PC-9 (cell line): ENCODE measurements around the gene GNA12. TPM values are rescaled to one million over a fixed set of nuclear protein-coding genes. Genes with fewer than 3 reads are reported as not detected.

Source experiments
- BruUV-seq: library from RNA; stranded (reverse); fragments of 400-500 nt; replicated peaks from 2 replicates; lab custom pipeline; 2021; lab: Mats Ljungman, UMichigan
- CTCF ChIA-PET: fragments of 300-600 bp; sonication (Branson Sonifier 250); formaldehyde crosslinking; loops from one replicate; lab custom pipeline; 2022; ENCODE audit warnings: antibody characterized with exemption; lab: Charles Lee
- POLR2A ChIA-PET: fragments of 300-600 bp; sonication (Branson Sonifier 250); formaldehyde crosslinking; loops from one replicate; lab custom pipeline; 2022; ENCODE audit warnings: antibody characterized with exemption; ENCODE audit not compliant: unreplicated experiment; lab: Charles Lee
- DNase-seq, 2 experiments: peaks; one replicate each; pipeline versions ENCODE4 v3.0.0 to v3.0.0-alpha.2; 2015 to 2022; ENCODE audit warnings: mixed read lengths in 1 of 2
- H2AFZ ChIP-seq: fragments of 200-600 bp; sonication (generic); 2 replicates; pipeline ENCODE4 v1.8.1; 2017; ENCODE audit warnings: antibody characterized with exemption
- H3F3A ChIP-seq: fragments of 200-600 bp; sonication (generic); 2 replicates; pipeline ENCODE4 v1.8.1; 2017; ENCODE audit warnings: antibody characterized with exemption, mild to moderate bottlenecking, low read depth; ENCODE audit not compliant: insufficient read depth
- H3K27ac ChIP-seq: fragments of 200-600 bp; sonication (generic); 2 replicates; pipeline ENCODE4 v1.6.1; 2016; ENCODE audit warnings: mixed run types
- H3K27me3 ChIP-seq: fragments of 200-600 bp; sonication (generic); 2 replicates; pipeline ENCODE4 v1.6.1; 2016; ENCODE audit warnings: low read depth, mixed run types; ENCODE audit not compliant: insufficient read depth
- H3K36me3 ChIP-seq: fragments of 200-600 bp; sonication (generic); 2 replicates; pipeline ENCODE4 v1.6.1; 2016; ENCODE audit warnings: low read depth, mixed run types
- H3K4me1 ChIP-seq: fragments of 200-600 bp; sonication (generic); replicated peaks from 2 replicates; pipeline ENCODE4 v1.6.1; 2016; ENCODE audit warnings: mixed run types; ENCODE audit not compliant: insufficient read depth
- H3K4me2 ChIP-seq: fragments of 200-600 bp; sonication (generic); 2 replicates; pipeline ENCODE4 v1.6.1; 2017; ENCODE audit warnings: mixed run types
- H3K4me3 ChIP-seq: fragments of 200-600 bp; sonication (generic); 2 replicates; pipeline ENCODE4 v1.6.1; 2016; ENCODE audit warnings: mixed run types
- H3K79me2 ChIP-seq: fragments of 200-600 bp; sonication (generic); 2 replicates; pipeline ENCODE4 v1.6.1; 2017; ENCODE audit warnings: low read depth, mixed run types
- H3K9me2 ChIP-seq: fragments of 200-600 bp; sonication (generic); 2 replicates; pipeline ENCODE4 v1.8.1; 2017; ENCODE audit warnings: mild to moderate bottlenecking; ENCODE audit not compliant: insufficient read depth
- H3K9me3 ChIP-seq: fragments of 200-600 bp; sonication (generic); 2 replicates; pipeline ENCODE4 v1.8.1; 2016; ENCODE audit warnings: low read depth; ENCODE audit not compliant: insufficient read depth
- H4K20me1 ChIP-seq: fragments of 200-600 bp; sonication (generic); 2 replicates; pipeline ENCODE4 v1.8.1; 2017; ENCODE audit not compliant: insufficient read depth
- EZH2 ChIP-seq: fragments of 200-600 bp; sonication (generic); IDR thresholded peaks from 2 replicates; pipeline ENCODE4 v1.8.0; 2017; ENCODE audit warnings: antibody characterized with exemption, low read depth
- intact Hi-C: fragments of 100-400 bp; cut with micrococcal nuclease; formaldehyde crosslinking; loops from one replicate; pipeline ENCODE4 v1.10.0; 2022; ENCODE audit not compliant: unreplicated experiment
- total RNA-seq: library from RNA; stranded (reverse); gene quantifications from 2 replicates; pipeline ENCODE4 v1.2.3, GENCODE V29; 2021
- TF ChIP-seq, protein P1 (sequence below): fragments of 200-600 bp; sonication (generic); conservative IDR thresholded peaks from 2 replicates; pipeline ENCODE4 v1.6.1; 2017; ENCODE audit warnings: mixed run types, antibody characterized with exemption, mild to moderate bottlenecking, moderate library complexity

GNA12 gene
- total RNA-seq, 1 experiment from 2014 or later, result 51.7 TPM

DNA sequence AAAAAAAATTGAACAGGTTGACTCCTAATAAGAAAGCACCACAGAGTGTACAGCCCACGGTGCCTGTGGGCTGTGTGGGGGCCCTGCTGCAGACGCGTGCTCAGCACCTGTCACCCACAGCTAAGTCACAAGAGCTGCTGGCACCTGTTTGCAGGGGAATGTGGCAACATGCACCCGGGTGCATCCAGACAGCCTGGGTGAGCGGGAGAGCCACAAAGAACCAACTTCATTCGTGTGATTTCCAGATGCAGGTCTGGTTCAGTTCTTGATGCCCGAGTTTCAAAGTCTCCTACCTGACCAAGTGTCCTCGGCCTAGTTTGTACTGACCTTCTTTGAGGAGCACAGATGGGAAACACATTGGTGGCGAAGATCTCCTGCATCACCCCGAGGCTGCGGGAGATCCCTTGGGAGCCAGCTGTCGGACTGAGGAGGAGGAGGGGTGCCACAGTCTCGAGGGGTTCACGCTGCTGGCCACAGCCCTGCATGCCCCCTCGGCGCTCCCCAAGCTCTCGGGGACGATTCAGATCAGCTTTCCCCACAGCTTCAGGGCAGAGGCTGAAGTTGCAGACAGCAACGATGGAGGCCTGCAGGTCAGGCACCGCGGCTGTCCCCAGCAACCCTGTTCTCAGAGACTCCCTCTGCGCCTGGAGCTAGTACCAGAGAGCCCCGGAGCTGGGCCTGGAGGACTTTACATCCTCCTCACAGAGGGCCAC, 120.8 kb downstream of the GNA12 start:
- peaks cover 7% of the 10 kb centered on the region; the same call in 1 of the 2 replicates for H3F3A ChIP-seq
- no peaks in the 10 kb centered on the region for H3K4me1 ChIP-seq
- no peaks in the 10 kb centered on the region for H3K9me3 ChIP-seq
- peaks cover 5% of the 10 kb centered on the region; the same call in 1 of the 2 replicates for H3K79me2 ChIP-seq
- intact Hi-C loops, result no loop called here
- BruUV-seq, result no TSS peak
- TF ChIP-seq EZH2, result no peak
- TF ChIP-seq, protein P1, sequence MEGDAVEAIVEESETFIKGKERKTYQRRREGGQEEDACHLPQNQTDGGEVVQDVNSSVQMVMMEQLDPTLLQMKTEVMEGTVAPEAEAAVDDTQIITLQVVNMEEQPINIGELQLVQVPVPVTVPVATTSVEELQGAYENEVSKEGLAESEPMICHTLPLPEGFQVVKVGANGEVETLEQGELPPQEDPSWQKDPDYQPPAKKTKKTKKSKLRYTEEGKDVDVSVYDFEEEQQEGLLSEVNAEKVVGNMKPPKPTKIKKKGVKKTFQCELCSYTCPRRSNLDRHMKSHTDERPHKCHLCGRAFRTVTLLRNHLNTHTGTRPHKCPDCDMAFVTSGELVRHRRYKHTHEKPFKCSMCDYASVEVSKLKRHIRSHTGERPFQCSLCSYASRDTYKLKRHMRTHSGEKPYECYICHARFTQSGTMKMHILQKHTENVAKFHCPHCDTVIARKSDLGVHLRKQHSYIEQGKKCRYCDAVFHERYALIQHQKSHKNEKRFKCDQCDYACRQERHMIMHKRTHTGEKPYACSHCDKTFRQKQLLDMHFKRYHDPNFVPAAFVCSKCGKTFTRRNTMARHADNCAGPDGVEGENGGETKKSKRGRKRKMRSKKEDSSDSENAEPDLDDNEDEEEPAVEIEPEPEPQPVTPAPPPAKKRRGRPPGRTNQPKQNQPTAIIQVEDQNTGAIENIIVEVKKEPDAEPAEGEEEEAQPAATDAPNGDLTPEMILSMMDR, result no peak
- no peaks in the 10 kb centered on the region; the same call in 1 of the 2 replicates for H4K20me1 ChIP-seq
- no peak overlapping the region for H2AFZ ChIP-seq
- H3K4me3 ChIP-seq, result no peak overlapping the region
- no peak overlapping the region for H3K4me2 ChIP-seq
- no peaks in the 10 kb centered on the region for H3K27me3 ChIP-seq
- H3K27ac ChIP-seq, result no peak overlapping the region
- POLR2A ChIA-PET, result no interaction called here
- DNase-seq, result no peak
- CTCF ChIA-PET, result no interaction called here
- H3K9me2 ChIP-seq, result no peaks in the 10 kb centered on the region
- peaks cover 14% of the 10 kb centered on the region for H3K36me3 ChIP-seq

DNA sequence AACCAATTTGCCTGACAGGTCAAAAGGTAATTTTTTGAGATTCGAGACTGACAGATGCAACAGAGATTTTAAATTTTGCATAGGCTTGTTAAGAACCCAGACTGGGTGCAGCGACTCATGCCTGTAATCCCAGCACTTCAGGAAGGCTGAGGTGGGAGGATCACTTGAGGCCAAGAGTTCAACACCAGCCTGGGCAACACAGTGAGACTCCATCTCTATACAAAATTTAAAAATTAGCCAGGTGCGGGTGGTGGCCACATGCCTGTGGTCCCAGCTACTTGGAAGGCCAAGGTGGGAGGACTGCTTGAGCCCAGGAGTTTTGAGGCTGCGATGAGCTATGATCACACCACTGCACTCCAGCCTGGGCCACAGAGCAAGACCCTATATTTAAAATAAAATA, 121.5 kb downstream of the GNA12 start:
- ChIA-PET CTCF (no interaction called here), POLR2A (no interaction called here)
- no peaks in the 10 kb centered on the region for H3K9me2 ChIP-seq
- intact Hi-C loops, result no loop called here
- H2AFZ ChIP-seq, result no peak overlapping the region
- DNase-seq, result no peak
- no peaks in the 10 kb centered on the region for H3K9me3 ChIP-seq
- H3K4me3 ChIP-seq, result no peak overlapping the region
- peaks cover 5% of the 10 kb centered on the region; the same call in 1 of the 2 replicates for H3K79me2 ChIP-seq
- no peaks in the 10 kb centered on the region for H3K27me3 ChIP-seq
- TF ChIP-seq, protein P1, result no peak
- no peak for TF ChIP-seq EZH2
- H3K36me3 ChIP-seq, result peaks cover 14% of the 10 kb centered on the region
- H3K4me2 ChIP-seq, result no peak overlapping the region
- H4K20me1 ChIP-seq, result no peaks in the 10 kb centered on the region
- H3K4me1 ChIP-seq, result no peaks in the 10 kb centered on the region
- peaks cover 7% of the 10 kb centered on the region; the same call in 1 of the 2 replicates for H3F3A ChIP-seq
- no TSS peak for BruUV-seq
- no peak overlapping the region for H3K27ac ChIP-seq

DNA sequence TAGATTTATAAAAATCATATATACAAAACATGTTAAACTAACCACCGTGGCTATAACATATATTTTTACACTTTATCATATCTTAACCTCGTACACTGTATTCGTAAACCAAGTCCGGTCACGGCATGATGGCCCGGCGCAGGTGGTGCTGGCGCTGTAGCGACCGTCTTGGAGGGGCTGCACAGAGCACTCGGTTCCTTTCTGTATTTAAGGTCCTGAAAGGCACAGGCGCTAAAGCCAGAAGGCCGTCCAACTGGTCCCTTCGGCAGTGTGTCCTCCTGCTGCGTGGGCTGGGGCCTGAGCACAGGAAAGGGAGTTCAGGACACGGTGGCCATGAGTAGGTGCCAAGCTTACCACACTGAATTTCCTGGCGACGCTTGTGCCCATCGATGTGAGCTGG, 122.3 kb downstream of the GNA12 start:
- BruUV-seq, result no TSS peak
- Histone ChIP-seq H2AFZ (no peak overlapping the region), H3K9me2 (no peaks in the 10 kb centered on the region), H3K4me2 (no peak overlapping the region), H3K79me2 (peaks cover 5% of the 10 kb centered on the region; the same call in 1 of the 2 replicates), H3K27ac (no peak overlapping the region), H4K20me1 (no peaks in the 10 kb centered on the region), H3K36me3 (peaks cover 14% of the 10 kb centered on the region), H3K4me3 (no peak overlapping the region), H3K4me1 (no peaks in the 10 kb centered on the region), H3K9me3 (no peaks in the 10 kb centered on the region), H3F3A (peaks cover 7% of the 10 kb centered on the region; the same call in 1 of the 2 replicates), H3K27me3 (no peaks in the 10 kb centered on the region)
- intact Hi-C loops, result no loop called here
- DNase-seq, result no peak
- TF ChIP-seq EZH2, result no peak
- TF ChIP-seq, protein P1, result no peak
- ChIA-PET CTCF (no interaction called here), POLR2A (no interaction called here)
